Testis (tissue), 3 donors: ENCODE measurements around the gene SERPINA1. TPM values are rescaled to one million over a fixed set of nuclear protein-coding genes. Genes with fewer than 3 reads are reported as not detected.

Experiments
- DNase-seq: peaks from one replicate; pipeline ENCODE4 v3.0.0-alpha.2; 2019
- H3K27ac ChIP-seq, 2 donors: fragments of 200-600 bp; sonication (generic); one replicate each; pipeline ENCODE4 v1.5.1; 2019
- H3K27me3 ChIP-seq: fragments of 200-600 bp; sonication (generic); one replicate; pipeline ENCODE4 v1.5.1; 2019
- H3K36me3 ChIP-seq: fragments of 200-600 bp; sonication (generic); one replicate; pipeline ENCODE4 v1.5.1; 2017; ENCODE audit warnings: low read depth; ENCODE audit errors: missing control alignments
- H3K4me1 ChIP-seq: fragments of 200-600 bp; sonication (generic); one replicate; pipeline ENCODE4 v1.5.1; 2019
- H3K4me3 ChIP-seq, 2 donors: fragments of 200-600 bp; sonication (generic); one replicate each; pipeline ENCODE4 v1.5.1; 2017 to 2019
- H3K9me3 ChIP-seq: fragments of 200-600 bp; sonication (generic); one replicate; pipeline ENCODE4 v1.5.1; 2017
- POLR2A ChIP-seq: fragments of 450-650 bp; IDR thresholded peaks from one replicate; pipeline ENCODE4 v1.6.1; 2017; ENCODE audit warnings: antibody characterized with exemption, mild to moderate bottlenecking, moderate library complexity
- WGBS, 2 donors: methylation state at CpG; one replicate each; pipeline ENCODE4 v1.1.5; 2018; 5-methylcytosine and 5-hydroxymethylcytosine counted together
- intact Hi-C: fragments of 100-400 bp; cut with DNase I; formaldehyde crosslinking; loops from one replicate; pipeline ENCODE4 v1.15.1; 2023; ENCODE audit warnings: low total_unique reads
- polyA plus RNA-seq: library from polyadenylated mRNA; stranded (reverse); fragments of 350-450 nt; fragmentation: Illumina TruSeq; extraction: RNeasy Lipid Tissue Mini Kit (QIAGEN cat#74804); gene quantifications from one replicate; pipeline ENCODE4 v1.2.3, GENCODE V29; 2014; ENCODE audit warnings: low read depth, low replicate concordance; ENCODE audit not compliant: insufficient read depth
- total RNA-seq, 2 donors: library from RNA; depleted of rRNA; stranded (reverse); fragments of >200 nt; gene quantifications; one replicate each; pipeline ENCODE4 v1.2.3, GENCODE V29; 2016
- TF ChIP-seq, protein P1 (sequence below), 3 experiments: fragments of 450-650 bp in 2 of 3; fragments of 200-600 bp in 1 of 3; sonication (generic) in 1 of 3; IDR thresholded peaks; one replicate each; pipeline ENCODE4 v1.5.1; 2016 to 2019; ENCODE audit warnings: antibody characterized with exemption in 3 of 3, mild to moderate bottlenecking in 2 of 3, moderate library complexity in 1 of 3

The SERPINA1 gene
- total and polyA plus RNA-seq, 3 donors from 2014 or later: 1.0 to 123 (median 2.2) TPM

DNA sequence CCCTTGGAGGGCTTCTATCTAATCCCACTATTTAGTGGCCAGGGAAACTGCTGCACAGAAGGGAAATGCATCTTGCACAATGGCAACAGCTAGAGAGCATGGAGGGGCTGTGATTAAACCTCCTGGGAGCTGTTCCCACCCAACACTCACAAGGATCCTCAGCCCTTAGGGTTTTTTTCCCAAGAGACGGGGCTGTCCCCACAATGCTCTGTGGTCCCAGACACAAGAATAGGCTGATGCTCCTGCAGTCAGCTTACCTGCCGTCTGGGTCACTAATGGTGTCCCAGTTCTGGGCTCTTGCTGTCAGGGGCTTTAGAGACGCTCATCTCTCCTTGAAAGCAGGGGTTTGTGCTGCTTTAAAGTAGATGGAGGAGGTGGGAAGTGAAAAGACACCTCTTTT, 4.6 kb downstream of the SERPINA1 start:
- TF ChIP-seq, protein P1, sequence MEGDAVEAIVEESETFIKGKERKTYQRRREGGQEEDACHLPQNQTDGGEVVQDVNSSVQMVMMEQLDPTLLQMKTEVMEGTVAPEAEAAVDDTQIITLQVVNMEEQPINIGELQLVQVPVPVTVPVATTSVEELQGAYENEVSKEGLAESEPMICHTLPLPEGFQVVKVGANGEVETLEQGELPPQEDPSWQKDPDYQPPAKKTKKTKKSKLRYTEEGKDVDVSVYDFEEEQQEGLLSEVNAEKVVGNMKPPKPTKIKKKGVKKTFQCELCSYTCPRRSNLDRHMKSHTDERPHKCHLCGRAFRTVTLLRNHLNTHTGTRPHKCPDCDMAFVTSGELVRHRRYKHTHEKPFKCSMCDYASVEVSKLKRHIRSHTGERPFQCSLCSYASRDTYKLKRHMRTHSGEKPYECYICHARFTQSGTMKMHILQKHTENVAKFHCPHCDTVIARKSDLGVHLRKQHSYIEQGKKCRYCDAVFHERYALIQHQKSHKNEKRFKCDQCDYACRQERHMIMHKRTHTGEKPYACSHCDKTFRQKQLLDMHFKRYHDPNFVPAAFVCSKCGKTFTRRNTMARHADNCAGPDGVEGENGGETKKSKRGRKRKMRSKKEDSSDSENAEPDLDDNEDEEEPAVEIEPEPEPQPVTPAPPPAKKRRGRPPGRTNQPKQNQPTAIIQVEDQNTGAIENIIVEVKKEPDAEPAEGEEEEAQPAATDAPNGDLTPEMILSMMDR (IDR thresholded peaks at IDR 0.05): no peak
- TF ChIP-seq POLR2A: no peak

DNA sequence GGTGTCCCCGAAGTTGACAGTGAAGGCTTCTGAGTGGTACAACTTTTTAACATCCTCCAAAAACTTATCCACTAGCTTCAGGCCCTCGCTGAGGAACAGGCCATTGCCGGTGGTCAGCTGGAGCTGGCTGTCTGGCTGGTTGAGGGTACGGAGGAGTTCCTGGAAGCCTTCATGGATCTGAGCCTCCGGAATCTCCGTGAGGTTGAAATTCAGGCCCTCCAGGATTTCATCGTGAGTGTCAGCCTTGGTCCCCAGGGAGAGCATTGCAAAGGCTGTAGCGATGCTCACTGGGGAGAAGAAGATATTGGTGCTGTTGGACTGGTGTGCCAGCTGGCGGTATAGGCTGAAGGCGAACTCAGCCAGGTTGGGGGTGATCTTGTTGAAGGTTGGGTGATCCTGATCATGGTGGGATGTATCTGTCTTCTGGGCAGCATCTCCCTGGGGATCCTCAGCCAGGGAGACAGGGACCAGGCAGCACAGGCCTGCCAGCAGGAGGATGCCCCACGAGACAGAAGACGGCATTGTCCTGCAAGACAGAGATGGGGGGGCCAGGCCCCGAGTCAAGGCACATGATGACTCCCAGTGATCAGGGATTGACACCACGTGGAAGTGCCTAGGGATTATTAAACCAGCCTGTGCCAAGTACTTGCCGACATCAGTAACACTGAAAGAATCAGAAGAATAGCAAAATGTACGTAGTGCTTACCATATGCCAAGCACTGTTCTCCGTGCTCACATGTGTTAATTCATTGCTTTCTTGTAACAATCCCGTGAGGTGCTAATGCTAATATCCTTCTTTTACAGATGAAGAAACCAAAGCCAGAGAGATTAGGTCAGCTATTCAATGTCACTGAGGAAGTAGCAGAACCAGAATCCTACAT, 5.4 kb downstream of the SERPINA1 start:
- peaks cover 9% of the 10 kb centered on the region for H3K4me1 ChIP-seq
- WGBS, 2 donors: 89 to 92% methylated on average over 18 of the region's 18 CpGs
- H3K27ac ChIP-seq: no peak overlapping the region
- H3K36me3 ChIP-seq: no peaks in the 10 kb centered on the region
- DNase-seq: no peak
- H3K27me3 ChIP-seq: no peaks in the 10 kb centered on the region
- TF ChIP-seq POLR2A: no peak
- TF ChIP-seq, protein P1 (IDR thresholded peaks at IDR 0.05): no peak
- H3K4me3 ChIP-seq: no peak overlapping the region
- intact Hi-C loops: no loop called here
- H3K9me3 ChIP-seq: no peaks in the 10 kb centered on the region

More for the DNA sequence above, 4.6 kb downstream of the SERPINA1 start:
- Histone ChIP-seq H3K27ac (no peak overlapping the region), H3K27me3 (no peaks in the 10 kb centered on the region), H3K36me3 (no peaks in the 10 kb centered on the region), H3K4me1 (peaks cover 9% of the 10 kb centered on the region), H3K4me3 (no peak overlapping the region), H3K9me3 (no peaks in the 10 kb centered on the region)
- intact Hi-C loops: no loop called here
- DNase-seq: no peak
- 95 to 96% methylated on average over 3 of the region's 3 CpGs for WGBS, 2 donors

DNA sequence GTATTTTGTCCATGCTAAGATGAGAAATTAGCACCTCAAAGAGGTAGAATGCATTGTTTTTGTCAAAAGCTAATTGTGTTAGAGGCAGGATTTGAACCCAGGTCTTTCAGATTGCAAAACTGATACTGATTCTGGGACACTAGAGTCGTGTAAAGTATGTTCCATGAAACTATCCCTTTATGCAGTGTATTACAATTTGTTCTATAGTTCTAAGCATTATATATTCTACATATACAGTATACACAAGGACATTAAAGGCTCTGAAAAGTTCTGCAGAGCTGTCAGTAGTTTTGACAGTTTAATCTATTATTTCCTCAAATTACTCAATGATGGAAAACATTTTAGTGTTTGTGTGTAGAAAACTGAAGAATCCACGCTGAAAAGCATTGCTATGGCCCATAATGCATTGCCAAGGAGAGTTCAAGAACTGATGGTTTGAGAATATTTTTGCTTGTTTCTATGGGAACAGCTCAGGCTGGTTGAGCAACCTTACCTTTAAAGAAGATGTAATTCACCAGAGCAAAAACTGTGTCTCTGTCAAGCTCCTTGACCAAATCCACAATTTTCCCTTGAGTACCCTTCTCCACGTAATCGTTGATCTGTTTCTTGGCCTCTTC, 6.2 kb downstream of the SERPINA1 start:
- H3K9me3 ChIP-seq: no peaks in the 10 kb centered on the region
- no peak overlapping the region for H3K4me3 ChIP-seq
- TF ChIP-seq POLR2A: no peak
- TF ChIP-seq, protein P1 (IDR thresholded peaks at IDR 0.05): no peak
- intact Hi-C loops: no loop called here
- 91 to 93% methylated on average over 4 of the region's 4 CpGs for WGBS, 2 donors
- H3K27me3 ChIP-seq: no peaks in the 10 kb centered on the region
- no peak overlapping the region for H3K27ac ChIP-seq
- peaks cover 9% of the 10 kb centered on the region for H3K4me1 ChIP-seq
- H3K36me3 ChIP-seq: no peaks in the 10 kb centered on the region
- no peak for DNase-seq

DNA sequence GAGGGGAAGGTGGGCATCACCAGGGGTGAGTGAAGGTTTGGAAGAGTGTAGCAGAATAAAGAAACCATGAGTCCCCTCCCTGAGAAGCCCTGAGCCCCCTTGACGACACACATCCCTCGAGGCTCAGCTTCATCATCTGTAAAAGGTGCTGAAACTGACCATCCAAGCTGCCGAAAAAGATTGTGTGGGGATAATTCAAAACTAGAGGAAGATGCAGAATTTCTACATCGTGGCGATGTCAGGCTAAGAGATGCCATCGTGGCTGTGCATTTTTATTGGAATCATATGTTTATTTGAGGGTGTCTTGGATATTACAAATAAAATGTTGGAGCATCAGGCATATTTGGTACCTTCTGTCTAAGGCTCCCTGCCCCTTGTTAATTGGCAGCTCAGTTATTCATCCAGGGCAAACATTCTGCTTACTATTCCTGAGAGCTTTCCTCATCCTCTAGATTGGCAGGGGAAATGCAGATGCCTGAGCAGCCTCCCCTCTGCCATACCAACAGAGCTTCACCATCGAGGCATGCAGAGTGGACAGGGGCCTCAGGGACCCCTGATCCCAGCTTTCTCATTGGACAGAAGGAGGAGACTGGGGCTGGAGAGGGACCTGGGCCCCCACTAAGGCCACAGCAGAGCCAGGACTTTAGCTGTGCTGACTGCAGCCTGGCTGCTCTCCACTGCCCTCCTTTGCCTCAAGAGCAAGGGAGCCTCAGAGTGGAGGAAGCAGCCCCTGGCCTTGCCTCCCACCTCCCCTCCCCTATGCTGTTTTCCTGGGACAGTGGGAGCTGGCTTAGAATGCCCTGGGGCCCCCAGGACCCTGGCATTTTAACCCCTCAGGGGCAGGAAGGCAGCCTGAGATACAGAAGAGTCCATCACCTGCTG, 7.0 kb downstream of the SERPINA1 start:
- Histone ChIP-seq H3K4me3 (no peak overlapping the region), H3K27me3 (no peaks in the 10 kb centered on the region), H3K36me3 (no peaks in the 10 kb centered on the region), H3K9me3 (no peaks in the 10 kb centered on the region), H3K27ac (no peak overlapping the region), H3K4me1 (peaks cover 9% of the 10 kb centered on the region)
- DNase-seq: no peak
- TF ChIP-seq, protein P1 (IDR thresholded peaks at IDR 0.05): no peak
- no peak for TF ChIP-seq POLR2A
- WGBS, 2 donors: 82 to 92% methylated on average over 6 to 7 of the region's 7 CpGs
- intact Hi-C loops: no loop called here
